Measurements from ENCODE around the gene ZNF611. TPM values are rescaled to one million over a fixed set of nuclear protein-coding genes. Genes with fewer than 3 reads are reported as not detected.

The ZNF611 gene
- total and polyA plus RNA-seq, 2 of the 13 experiments (the other 11 are each of a cell fraction or from before 2014, with no cell fraction given): 2.7 to 4.1 TPM

DNA sequence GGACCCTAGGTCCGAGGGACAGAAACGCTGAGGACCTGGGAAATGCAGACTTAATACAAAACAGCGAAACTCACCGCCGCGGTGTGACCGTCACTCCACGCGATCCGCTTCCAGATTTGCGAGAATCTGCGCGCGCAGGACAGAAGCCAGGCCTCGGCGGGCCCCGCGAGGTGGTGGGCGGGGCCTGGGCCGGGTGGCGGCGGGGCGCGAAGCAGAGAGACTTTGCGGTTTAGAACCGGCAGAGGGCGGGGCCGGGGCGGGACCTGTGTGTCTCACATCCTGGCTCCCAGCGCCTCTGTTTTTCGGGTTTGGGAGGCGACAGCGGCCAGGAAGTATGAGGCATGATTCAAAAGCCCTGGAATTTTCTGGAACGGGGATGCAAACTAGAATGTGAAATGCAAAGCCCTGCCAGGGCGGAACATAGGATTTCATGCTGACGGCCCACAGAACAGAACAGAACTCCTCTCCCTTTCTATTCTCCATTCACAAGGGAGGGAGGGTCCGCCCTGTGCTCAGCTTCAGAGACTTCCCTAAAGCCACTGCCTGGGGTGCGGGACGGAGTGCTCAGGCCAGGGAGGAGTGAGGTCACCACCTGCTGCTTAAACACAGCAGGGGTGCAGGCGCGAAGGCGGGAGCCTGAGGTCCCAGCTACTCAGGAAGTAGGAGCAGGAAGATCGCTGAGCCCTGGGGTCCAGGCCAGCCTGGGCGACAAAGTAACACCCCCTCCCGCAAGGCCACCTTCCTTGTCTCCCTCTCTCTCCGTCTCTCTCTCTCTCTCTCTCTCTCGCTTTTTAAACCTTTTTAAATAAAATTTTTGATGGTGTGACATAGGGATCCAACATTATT, 44.3 kb downstream of the ZNF611 start (continued):
- TF ChIP-seq, protein P1, sequence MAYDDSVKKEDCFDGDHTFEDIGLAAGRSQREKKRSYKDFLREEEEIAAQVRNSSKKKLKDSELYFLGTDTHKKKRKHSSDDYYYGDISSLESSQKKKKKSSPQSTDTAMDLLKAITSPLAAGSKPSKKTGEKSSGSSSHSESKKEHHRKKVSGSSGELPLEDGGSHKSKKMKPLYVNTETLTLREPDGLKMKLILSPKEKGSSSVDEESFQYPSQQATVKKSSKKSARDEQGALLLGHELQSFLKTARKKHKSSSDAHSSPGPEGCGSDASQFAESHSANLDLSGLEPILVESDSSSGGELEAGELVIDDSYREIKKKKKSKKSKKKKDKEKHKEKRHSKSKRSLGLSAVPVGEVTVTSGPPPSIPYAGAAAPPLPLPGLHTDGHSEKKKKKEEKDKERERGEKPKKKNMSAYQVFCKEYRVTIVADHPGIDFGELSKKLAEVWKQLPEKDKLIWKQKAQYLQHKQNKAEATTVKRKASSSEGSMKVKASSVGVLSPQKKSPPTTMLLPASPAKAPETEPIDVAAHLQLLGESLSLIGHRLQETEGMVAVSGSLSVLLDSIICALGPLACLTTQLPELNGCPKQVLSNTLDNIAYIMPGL (CRISPR knock-in tag; IDR thresholded peaks at IDR 0.05; ENCODE audit: borderline replicate concordance in 1 of 2, low read depth in 1 of 2): peak in 1 of 2 experiments; percentile 6; a peak in 1 of 4 replicates
- TF ChIP-seq, protein P2, sequence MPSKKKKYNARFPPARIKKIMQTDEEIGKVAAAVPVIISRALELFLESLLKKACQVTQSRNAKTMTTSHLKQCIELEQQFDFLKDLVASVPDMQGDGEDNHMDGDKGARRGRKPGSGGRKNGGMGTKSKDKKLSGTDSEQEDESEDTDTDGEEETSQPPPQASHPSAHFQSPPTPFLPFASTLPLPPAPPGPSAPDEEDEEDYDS (CRISPR knock-in tag; IDR thresholded peaks at IDR 0.05): 0 out of 2 replicates have a peak, but pooled peaks have one; percentile 9
- TF ChIP-seq SAP130 (CRISPR knock-in tag; IDR thresholded peaks at IDR 0.05; ENCODE audit: low read depth) (peak; percentile 46; the same call in 1 of the 2 replicates), RELA (CRISPR knock-in tag; IDR thresholded peaks at IDR 0.05) (no peak), TFAP4 (IDR thresholded peaks at IDR 0.05; ENCODE audit: borderline replicate concordance, low read depth) (no peak), GABPB1 (CRISPR knock-in tag; IDR thresholded peaks at IDR 0.05) (peak; percentile 38; the same call in 1 of the 2 replicates), ZNF124 (CRISPR knock-in tag; IDR thresholded peaks at IDR 0.05) (no peak), NR3C1 (CRISPR knock-in tag; IDR thresholded peaks at IDR 0.05) (no peak), ZNF746 (CRISPR knock-in tag; IDR thresholded peaks at IDR 0.05) (no peak), ZFX (CRISPR knock-in tag; IDR thresholded peaks at IDR 0.05; ENCODE audit: low read depth) (peak; percentile 47), CBFB (CRISPR knock-in tag; IDR thresholded peaks at IDR 0.05) (peak; percentile 68; the same call in 1 of the 2 replicates), TCF7 (IDR thresholded peaks at IDR 0.05; ENCODE audit: low read depth) (no peak)
- TF ChIP-seq, protein P3, sequence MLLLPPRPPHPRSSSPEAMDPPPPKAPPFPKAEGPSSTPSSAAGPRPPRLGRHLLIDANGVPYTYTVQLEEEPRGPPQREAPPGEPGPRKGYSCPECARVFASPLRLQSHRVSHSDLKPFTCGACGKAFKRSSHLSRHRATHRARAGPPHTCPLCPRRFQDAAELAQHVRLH (CRISPR knock-in tag; IDR thresholded peaks at IDR 0.05; ENCODE audit: borderline replicate concordance, low read depth): peak; percentile 52; the same call in 1 of the 2 replicates
- TF ChIP-seq, protein P4, sequence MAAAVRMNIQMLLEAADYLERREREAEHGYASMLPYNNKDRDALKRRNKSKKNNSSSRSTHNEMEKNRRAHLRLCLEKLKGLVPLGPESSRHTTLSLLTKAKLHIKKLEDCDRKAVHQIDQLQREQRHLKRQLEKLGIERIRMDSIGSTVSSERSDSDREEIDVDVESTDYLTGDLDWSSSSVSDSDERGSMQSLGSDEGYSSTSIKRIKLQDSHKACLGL (CRISPR knock-in tag; IDR thresholded peaks at IDR 0.05): no peak
- TF ChIP-seq, protein P5, sequence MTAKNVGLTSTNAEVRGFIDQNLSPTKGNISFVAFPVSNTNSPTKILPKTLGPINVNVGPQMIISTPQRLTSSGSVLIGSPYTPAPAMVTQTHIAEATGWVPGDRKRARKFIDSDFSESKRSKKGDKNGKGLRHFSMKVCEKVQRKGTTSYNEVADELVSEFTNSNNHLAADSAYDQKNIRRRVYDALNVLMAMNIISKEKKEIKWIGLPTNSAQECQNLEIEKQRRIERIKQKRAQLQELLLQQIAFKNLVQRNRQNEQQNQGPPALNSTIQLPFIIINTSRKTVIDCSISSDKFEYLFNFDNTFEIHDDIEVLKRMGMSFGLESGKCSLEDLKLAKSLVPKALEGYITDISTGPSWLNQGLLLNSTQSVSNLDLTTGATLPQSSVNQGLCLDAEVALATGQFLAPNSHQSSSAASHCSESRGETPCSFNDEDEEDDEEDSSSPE (CRISPR knock-in tag; IDR thresholded peaks at IDR 0.05): peak; percentile 56; the same call in 1 of the 2 replicates

Measured in HepG2 (cell line).